K562 (cell line): Measurements from ENCODE around the gene DNAJC2. TPM values are rescaled to one million over a fixed set of nuclear protein-coding genes. Genes with fewer than 3 reads are reported as not detected.
A peak's percentile ranks its signal among the peaks of the same experiment; 100 is the strongest.

Experiments used
- EP300 ChIP-seq: IDR thresholded peaks from 2 replicates; pipeline ENCODE4 v1.6.1; 2012; ENCODE audit warnings: low read length, improper control_type of control experiment
- ETS1 ChIP-seq: conservative IDR thresholded peaks from 2 replicates; pipeline ENCODE4 v1.6.1; 2011; ENCODE audit warnings: low read depth, mild to moderate bottlenecking, low read length; ENCODE audit not compliant: control insufficient read depth
- FOS ChIP-seq: IDR thresholded peaks from 3 replicates; pipeline ENCODE4 v1.6.1; 2011; ENCODE audit not compliant: insufficient read length; ENCODE audit errors: extremely low read depth
- FOXO4 ChIP-seq: fragments of 450-650 bp; formaldehyde crosslinking; IDR thresholded peaks from 2 replicates; pipeline ENCODE4 v1.4.0; 2020; ENCODE audit warnings: mild to moderate bottlenecking, moderate library complexity
- FUS ChIP-seq: fragments of 200-400 bp; formaldehyde crosslinking; optimal IDR thresholded peaks from 2 replicates; pipeline ENCODE3; 2017; ENCODE audit warnings: low read depth, low read length
- HDGF ChIP-seq: fragments of 450-650 bp; IDR thresholded peaks from 2 replicates; pipeline ENCODE4 v1.6.1; 2016
- JUN ChIP-seq, 2 experiments: sonication (generic) in 1 of 2; formaldehyde crosslinking in 1 of 2; IDR thresholded peaks; 2 replicates each; pipeline versions ENCODE4 v1.6.1 to v1.8.0; 2012 to 2022; ENCODE audit warnings: borderline replicate concordance in 2 of 2, mild to moderate bottlenecking in 2 of 2, improper control_type of control experiment in 1 of 2, low read depth in 1 of 2, low read length in 1 of 2, missing genetic modification reagents in 1 of 2
- NBN ChIP-seq: fragments of 450-650 bp; IDR thresholded peaks from 2 replicates; pipeline ENCODE4 v1.6.1; 2016; ENCODE audit warnings: low read depth, mild to moderate bottlenecking
- PBX2 ChIP-seq, 2 experiments: IDR thresholded peaks in 1 of 2; conservative IDR thresholded peaks in 1 of 2; 2 replicates each; pipeline ENCODE4 v1.6.1; 2016; ENCODE audit warnings: low read depth in 2 of 2, mild to moderate bottlenecking in 1 of 2, missing compliant biosample characterization in 1 of 2, missing genetic modification characterization in 1 of 2, moderate library complexity in 1 of 2
- PHF21A ChIP-seq: fragments of 450-650 bp; IDR thresholded peaks from 2 replicates; pipeline ENCODE4 v1.6.1; 2017; ENCODE audit warnings: low read depth, borderline replicate concordance
- RBBP5 ChIP-seq: fragments of 200-600 bp; sonication (generic); IDR thresholded peaks from 2 replicates; pipeline ENCODE4 v1.6.1; 2012; ENCODE audit warnings: borderline replicate concordance, mild to moderate bottlenecking, low read length, control low read depth, inconsistent platforms; ENCODE audit not compliant: insufficient read depth, poor library complexity, severe bottlenecking
- RUNX1 ChIP-seq: sonication (generic); IDR thresholded peaks from 2 replicates; pipeline ENCODE4 v1.6.1; 2016; ENCODE audit warnings: antibody characterized with exemption, low read depth
- SMARCA4 ChIP-seq: fragments of 450-650 bp; IDR thresholded peaks from 2 replicates; pipeline ENCODE4 v1.6.1; 2016
- THRAP3 ChIP-seq: fragments of 450-650 bp; IDR thresholded peaks from 2 replicates; pipeline ENCODE4 v1.6.1; 2016; ENCODE audit warnings: mild to moderate bottlenecking, inconsistent platforms, borderline replicate concordance
- U2AF2 ChIP-seq: fragments of 200-400 bp; formaldehyde crosslinking; optimal IDR thresholded peaks from 2 replicates; pipeline ENCODE3; 2017; ENCODE audit warnings: low read depth, mild to moderate bottlenecking, low read length
- ZNF512 ChIP-seq: IDR thresholded peaks from 2 replicates; pipeline ENCODE4 v1.6.1; 2016; ENCODE audit warnings: missing genetic modification characterization, missing compliant biosample characterization
- ZNF764 ChIP-seq: fragments of 250-450 bp; sonication (Bioruptor Pico); IDR thresholded peaks from 2 replicates; pipeline ENCODE4 v1.4.0; 2020; ENCODE audit warnings: low read depth, mild to moderate bottlenecking, moderate library complexity
- polyA plus RNA-seq, 8 experiments: library from polyadenylated mRNA; depleted of rRNA in 4 of 8; stranded (reverse) in 5 of 8; unstranded in 3 of 8; fragments of >200 nt; fragmentation: Nextera tagmentation in 2 of 8; fragmentation: Illumina TruSeq in 1 of 8; extraction: Ambion mirVana in 2 of 8; extraction: Trizol in 1 of 8; gene quantifications; 2 replicates each; pipeline versions ENCODE4 v1.2.1 to v1.2.3, GENCODE V29; 2011 to 2014; ENCODE audit warnings: inconsistent platforms in 1 of 8, missing spikeins in 1 of 8
- total RNA-seq, 7 experiments: library from RNA; depleted of rRNA in 6 of 7; stranded (reverse); fragments of >200 nt in 6 of 7; fragmentation: Illumina TruSeq in 2 of 7; extraction: Trizol in 2 of 7; gene quantifications; 2 replicates each; pipeline versions ENCODE4 v1.2.1 to v1.2.3, GENCODE V29; 2011 to 2021; ENCODE audit warnings: low replicate concordance in 1 of 7

Gene DNAJC2
- total and polyA plus RNA-seq, 9 of the 15 experiments (the other 6 are each of a cell fraction or from before 2014, with no cell fraction given), result 40.2 to 157 (median 92.1) TPM

GRCh38 chr7:103347507-103348267 is 3.1 kb upstream of the DNAJC2 start, which contains the start of gene PSMC2 (continued):
- TF ChIP-seq PHF21A, result 0 out of 2 replicates have a peak, but pooled peaks have one; percentile 29
- no peak for TF ChIP-seq ZNF512 (tag)
- TF ChIP-seq JUN (IDR thresholded peaks at IDR 0.05; ENCODE audit: borderline replicate concordance, low read depth, low read length), result 0 out of 2 replicates have a peak, but pooled peaks have one; percentile 11
- TF ChIP-seq JUN (CRISPR knock-in tag; IDR thresholded peaks at IDR 0.05; ENCODE audit: borderline replicate concordance), result no peak
- peak; percentile 86 for TF ChIP-seq ETS1
- no peak for TF ChIP-seq SMARCA4
- TF ChIP-seq FOS, result no peak
- TF ChIP-seq PBX2 (CRISPR knock-in tag; IDR thresholded peaks at IDR 0.05; ENCODE audit: low read depth), result no peak
- TF ChIP-seq PBX2 (tag; conservative IDR thresholded peaks at IDR 0.05; ENCODE audit: low read depth), result no peak
- no peak for TF ChIP-seq ZNF764 (CRISPR knock-in tag)
- TF ChIP-seq FUS, result no peak
- TF ChIP-seq FOXO4, result no peak
- TF ChIP-seq HDGF, result no peak
- no peak for TF ChIP-seq RUNX1
- TF ChIP-seq EP300, result peak; percentile 44; the same call in 1 of the 2 replicates
- peak; percentile 87 for TF ChIP-seq NBN
- TF ChIP-seq RBBP5, result peak; percentile 85
- TF ChIP-seq THRAP3, result no peak
- no peak for TF ChIP-seq U2AF2
